Measurements from ENCODE around the gene POLR3G.

The POLR3G gene

GRCh38 chr5:90504743-90505142 is 30.1 kb downstream of the POLR3G start:
- peak in 1 of 2 experiments; percentile 6 for DNase-seq

DNA sequence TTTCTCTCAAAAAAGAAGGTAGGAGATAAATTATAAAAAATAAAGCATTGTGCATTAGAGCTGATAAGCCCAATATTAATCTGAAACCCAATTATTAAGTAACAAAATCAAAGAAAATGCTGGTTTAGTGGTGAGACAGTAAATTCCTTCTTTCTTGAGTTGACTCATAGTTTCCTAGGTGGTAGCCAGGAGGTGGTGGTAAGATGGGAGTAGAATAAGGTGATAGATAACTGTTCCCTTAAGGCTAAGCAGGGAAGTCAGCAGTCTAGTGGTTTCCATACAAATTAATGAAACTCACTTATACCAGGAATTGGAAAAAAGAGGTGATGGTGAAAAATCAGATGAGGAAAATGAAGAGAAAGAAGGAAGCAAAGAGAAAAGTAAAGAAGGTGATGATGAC is 31.6 kb downstream of the POLR3G start:
- no peak for DNase-seq

DNA sequence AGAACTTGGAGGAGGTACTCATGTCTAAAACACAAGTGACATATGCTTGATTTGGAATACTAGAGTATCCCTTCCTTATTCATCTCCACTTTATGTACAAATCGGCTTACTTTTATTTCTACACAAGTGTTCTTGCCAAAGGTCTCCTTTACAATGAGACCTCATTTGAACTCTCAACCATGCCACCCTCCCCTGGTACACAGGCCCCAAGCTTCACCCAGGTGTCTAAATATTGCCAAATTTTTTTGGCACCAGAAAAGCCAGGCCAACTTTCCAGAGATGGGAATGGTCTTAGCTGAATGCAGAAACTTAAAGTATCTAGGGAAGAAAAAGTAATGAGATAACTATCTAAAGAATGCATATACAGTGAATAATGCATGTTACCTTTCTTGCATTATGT is 35.8 kb downstream of the POLR3G start:
- DNase-seq, result no peak

DNA sequence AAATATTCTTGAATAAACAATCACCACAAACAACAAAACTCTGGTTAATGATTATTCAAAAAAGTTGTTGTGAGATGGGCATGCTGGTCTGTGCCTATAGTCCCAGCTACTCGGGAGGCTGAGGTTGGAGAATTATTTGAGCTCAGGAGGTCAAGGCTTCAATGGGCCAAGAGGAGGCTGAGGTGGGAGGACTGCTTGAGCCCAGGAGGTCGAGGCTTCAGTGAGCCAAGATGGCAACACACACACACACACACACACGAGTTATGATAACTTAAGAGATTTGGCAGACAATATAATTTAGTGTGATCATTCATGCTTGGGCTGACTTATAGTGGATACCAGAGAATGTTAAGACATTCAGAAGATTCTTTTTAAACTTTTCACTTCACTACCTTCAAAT is 39.9 kb downstream of the POLR3G start:
- no peak for DNase-seq

- no peak for DNase-seq
These were observed 44.0 kb downstream of the POLR3G start for GRCh38 chr5:90518661-90519060.

- DNase-seq, result no peak
These were observed 44.4 kb downstream of the POLR3G start for GRCh38 chr5:90519081-90519480.

DNA sequence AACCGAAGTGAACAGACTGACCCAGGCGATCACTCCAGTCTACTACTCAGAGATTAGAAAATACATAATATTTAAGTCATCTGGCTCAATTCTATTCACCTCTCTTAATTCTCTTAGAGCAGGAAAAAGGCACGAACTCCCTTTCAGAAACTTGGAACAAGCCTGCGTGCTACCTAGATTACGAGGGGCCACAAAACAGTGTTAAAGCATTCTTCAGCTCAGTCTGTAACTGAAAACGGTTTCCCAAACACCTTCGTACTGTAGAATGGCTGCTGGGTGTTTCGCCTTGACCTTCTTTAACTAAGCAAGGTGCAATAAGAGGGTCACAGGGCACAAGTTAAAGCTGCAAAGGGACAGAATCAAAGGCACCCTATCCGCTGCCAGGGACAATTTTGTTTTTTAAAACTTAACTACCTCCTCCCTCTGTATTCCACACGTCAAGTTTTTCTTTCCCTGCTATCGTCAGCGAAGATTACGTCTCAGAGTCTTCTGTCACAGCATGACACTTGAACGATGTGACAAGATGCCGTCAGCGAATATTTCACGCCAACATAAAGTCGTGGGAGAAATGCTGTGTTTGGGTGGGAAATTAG is 54.0 kb downstream of the POLR3G start:
- peak in 1 of 2 experiments; percentile 13 for DNase-seq

GRCh38 chr5:90529194-90529938 is 54.7 kb downstream of the POLR3G start, which contains the start of gene LYSMD3:
LYSMD3 (minus strand) TSS chr5:90529584; CDS start chr5:90525289, 4,295 bp downstream.
- DNase-seq, result peak; percentile 86 to 94

DNA sequence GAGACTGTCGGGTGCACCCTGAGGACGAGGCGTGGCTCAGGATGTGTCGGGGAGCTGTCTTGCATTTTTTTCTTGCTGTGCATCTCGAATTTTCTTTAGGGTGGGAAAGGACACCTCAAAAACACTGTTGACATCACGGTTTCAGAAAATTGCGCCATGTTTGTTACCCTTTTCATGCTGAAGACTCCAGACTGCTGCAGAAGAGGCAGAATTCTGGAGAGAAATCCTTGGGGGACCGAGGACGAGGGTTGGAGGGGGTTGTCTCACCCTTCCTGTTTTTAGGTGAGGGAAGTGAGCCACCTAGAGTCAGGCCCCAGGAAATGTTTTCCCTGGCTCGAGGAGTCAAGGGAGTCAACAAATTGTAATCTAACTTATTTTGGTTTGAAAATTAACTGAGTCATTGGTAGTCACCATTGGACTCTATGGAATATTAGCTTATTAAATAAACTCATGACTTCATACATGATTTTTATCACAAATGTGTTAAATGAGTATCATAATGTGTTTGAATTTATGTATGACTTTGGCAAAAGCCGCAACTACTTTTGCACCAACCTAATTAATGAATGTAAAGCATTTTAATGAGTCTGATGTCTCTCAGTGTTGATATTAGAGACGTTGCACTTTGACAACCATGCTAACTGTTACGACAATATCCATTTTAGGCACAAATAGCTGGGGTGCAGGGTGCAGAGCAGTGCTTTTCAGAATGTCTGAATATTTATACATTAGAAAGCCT is 55.4 kb downstream of the POLR3G start:
- peak; percentile 50 to 72 for DNase-seq

- no peak for DNase-seq
These were observed 56.2 kb downstream of the POLR3G start for GRCh38 chr5:90530736-90531487.

DNA sequence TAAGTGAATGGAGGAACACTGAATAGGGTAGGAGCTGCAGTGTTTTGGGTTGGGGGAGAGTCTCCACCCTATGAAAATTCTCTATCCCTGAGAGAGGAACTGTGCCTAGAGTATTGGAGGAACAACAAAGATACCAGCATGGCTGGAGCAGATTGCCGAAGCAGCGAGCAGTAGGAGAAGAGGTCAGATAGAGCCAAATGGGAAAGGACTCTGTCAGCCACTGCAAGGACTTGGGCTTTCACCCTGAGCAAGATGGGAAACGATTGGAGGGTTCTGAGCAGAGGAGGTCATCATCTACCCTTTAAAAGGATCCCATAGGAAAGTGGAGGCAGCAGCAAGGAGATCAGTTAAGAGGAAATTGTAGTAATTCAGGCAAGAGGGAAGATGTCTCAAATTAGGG is 59.1 kb downstream of the POLR3G start:
- DNase-seq, result no peak

- DNase-seq, result no peak
These were observed 60.3 kb downstream of the POLR3G start for GRCh38 chr5:90534922-90535321.

- no peak for DNase-seq
These were observed 68.3 kb downstream of the POLR3G start for GRCh38 chr5:90542827-90543519.

- DNase-seq, result no peak
These were observed 70.8 kb downstream of the POLR3G start for GRCh38 chr5:90545511-90545910.

DNA sequence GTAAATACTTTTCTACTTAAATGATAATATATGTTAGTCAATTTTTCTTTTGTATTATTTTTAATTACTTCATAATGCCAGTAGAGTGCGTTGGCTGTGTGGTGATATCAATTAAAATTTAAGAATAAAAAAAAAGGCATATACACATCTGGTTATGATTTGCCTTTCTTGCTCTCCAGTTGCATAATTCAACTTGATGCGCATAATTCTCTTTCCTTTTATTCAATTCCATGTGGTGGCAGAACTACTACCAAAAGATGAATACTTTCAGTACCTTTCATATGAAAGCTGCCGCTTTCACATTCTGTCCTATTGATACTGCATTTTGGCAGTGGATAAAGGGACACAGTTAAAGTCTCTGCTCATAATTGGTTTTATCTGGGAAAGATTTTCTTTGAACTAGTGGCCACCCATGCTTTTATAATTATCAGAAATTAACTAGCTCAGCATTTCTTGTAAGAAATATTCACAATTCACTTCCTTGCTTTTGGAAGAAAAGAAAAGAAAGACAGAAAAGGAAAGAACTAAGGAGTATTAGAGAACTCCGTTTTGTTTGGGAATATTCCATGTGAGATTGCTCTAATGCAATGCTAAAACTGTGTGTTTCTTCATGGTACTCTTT is 71.7 kb downstream of the POLR3G start:
- no peak for DNase-seq

- DNase-seq, result no peak
These were observed 72.4 kb downstream of the POLR3G start for GRCh38 chr5:90547072-90547536.

DNA sequence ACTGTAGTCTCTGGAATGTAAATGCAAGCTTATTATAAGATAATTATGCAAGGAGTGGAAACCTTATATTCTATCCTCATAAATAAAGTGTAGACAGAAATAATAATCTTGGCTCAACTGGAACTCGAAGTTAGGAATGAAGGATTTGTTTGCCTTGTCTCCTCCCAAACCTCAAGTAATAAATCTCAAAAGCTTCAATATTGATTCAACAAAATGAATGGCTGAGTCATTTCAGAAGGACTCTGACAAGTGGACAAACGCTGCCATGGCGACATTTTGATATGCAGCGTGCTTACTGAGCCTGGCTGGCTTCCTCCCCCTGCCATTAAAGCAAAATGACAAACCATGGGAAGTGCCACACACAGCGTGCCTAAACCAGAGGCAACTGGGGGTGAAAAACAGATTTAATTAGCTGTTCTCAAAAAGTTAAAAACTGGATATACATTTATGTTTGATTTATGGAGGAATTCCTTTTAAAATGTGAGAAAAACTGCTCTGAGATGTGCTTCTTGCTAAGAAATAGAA is 73.5 kb downstream of the POLR3G start:
- peak; percentile 18 to 49 for DNase-seq

DNA sequence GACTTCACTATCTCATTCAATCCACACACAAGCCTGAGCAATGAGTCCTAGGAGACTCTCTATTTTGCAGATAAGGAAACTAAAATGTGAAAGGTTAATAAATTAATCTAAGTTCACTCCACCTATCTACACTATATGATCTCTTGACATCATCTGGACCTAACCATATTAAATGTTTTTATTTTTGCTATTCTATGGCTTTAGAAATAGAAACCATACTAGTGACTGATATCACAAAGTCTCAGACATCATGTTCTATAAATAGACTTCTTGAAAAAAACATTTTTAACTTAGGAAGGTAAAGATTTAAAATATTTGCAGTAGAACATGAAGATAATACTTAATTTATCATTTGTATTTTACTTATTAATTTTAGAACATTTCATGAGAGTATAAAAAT is 74.6 kb downstream of the POLR3G start:
- no peak for DNase-seq

- DNase-seq, result no peak
These were observed 75.1 kb downstream of the POLR3G start for GRCh38 chr5:90549729-90550275.

DNA sequence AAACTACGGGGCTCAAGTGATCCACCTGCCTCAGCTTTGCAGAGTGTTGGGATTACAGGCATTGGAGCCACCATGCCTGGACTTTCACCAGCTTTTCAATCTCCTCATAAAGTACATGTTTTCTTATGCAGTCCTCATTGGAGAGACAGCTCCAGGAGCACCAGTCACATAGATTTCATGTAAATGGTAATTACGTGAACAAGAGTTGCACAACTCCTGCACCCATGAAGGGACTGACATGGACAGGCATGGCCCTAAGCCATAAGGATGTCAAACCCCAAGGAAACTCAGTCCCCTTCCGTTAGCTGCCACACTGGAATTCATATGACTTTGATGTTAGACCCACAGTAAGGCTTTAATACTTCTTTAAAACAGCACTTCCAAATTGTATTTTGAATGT is 76.3 kb downstream of the POLR3G start:
- no peak for DNase-seq

GRCh38 chr5:90551376-90551775 is 76.7 kb downstream of the POLR3G start:
- DNase-seq, result no peak

Data from NCI-H526 (cell line).